CD14-positive monocyte (primary cell): ENCODE results near the gene PCCA. TPM values are rescaled to one million over a fixed set of nuclear protein-coding genes. Genes with fewer than 3 reads are reported as not detected.

ENCODE experiments used
- DNase-seq, 3 donors: peaks; one replicate each; pipeline ENCODE4 v3.0.0-alpha.2; 2011 to 2022
- H2AFZ ChIP-seq: 2 replicates; pipeline ENCODE4 v1.6.0; 2012; ENCODE audit warnings: mild to moderate bottlenecking, low read depth, low read length, inconsistent platforms; ENCODE audit not compliant: insufficient read depth, poor library complexity, severe bottlenecking
- H3K27ac ChIP-seq, 2 donors: 1 replicate in 1 of 2; 2 replicates in 1 of 2; pipeline ENCODE4 v1.5.1; 2012 to 2013; ENCODE audit warnings: low read length in 2 of 2, control low read depth in 1 of 2, inconsistent platforms in 1 of 2, low read depth in 1 of 2, mild to moderate bottlenecking in 1 of 2
- H3K27me3 ChIP-seq, 2 donors: one replicate each; pipeline versions ENCODE4 v1.6.0 to v1.6.1; 2011 to 2013; ENCODE audit warnings: low read length in 2 of 2; ENCODE audit not compliant: control insufficient read depth in 2 of 2, insufficient read depth in 2 of 2
- H3K36me3 ChIP-seq, 2 donors: replicated peaks in 1 of 2; 1 replicate in 1 of 2; 2 replicates in 1 of 2; pipeline versions ENCODE4 v1.5.1 to v1.6.1; 2012 to 2013; ENCODE audit warnings: low read length in 2 of 2, control low read depth in 1 of 2, inconsistent platforms in 1 of 2, mild to moderate bottlenecking in 1 of 2; ENCODE audit not compliant: insufficient read depth in 2 of 2, control insufficient read depth in 1 of 2
- H3K4me1 ChIP-seq, 2 donors: 1 replicate in 1 of 2; 2 replicates in 1 of 2; pipeline versions ENCODE4 v1.5.1 to v1.6.1; 2012 to 2013; ENCODE audit warnings: low read length in 2 of 2, control low read depth in 1 of 2, inconsistent platforms in 1 of 2, mild to moderate bottlenecking in 1 of 2, moderate library complexity in 1 of 2; ENCODE audit not compliant: insufficient read depth in 2 of 2, control insufficient read depth in 1 of 2
- H3K4me2 ChIP-seq: replicated peaks from 2 replicates; pipeline ENCODE3; 2012; ENCODE audit warnings: low read length, moderate library complexity, mild to moderate bottlenecking; ENCODE audit not compliant: poor library complexity, severe bottlenecking; ENCODE audit errors: extremely low read depth
- H3K4me3 ChIP-seq, 3 experiments: fragments of 200-600 bp in 1 of 3; sonication (generic) in 1 of 3; replicated peaks in 1 of 3; 1 replicate in 2 of 3; 2 replicates in 1 of 3; pipeline ENCODE4 v1.5.1; 2011 to 2013; ENCODE audit warnings: low read length in 3 of 3, mild to moderate bottlenecking in 3 of 3, control low read depth in 2 of 3, low read depth in 2 of 3, inconsistent platforms in 1 of 3, moderate library complexity in 1 of 3
- H3K79me2 ChIP-seq: 2 replicates; pipeline ENCODE4 v1.6.0; 2012; ENCODE audit warnings: mild to moderate bottlenecking, control low read depth, inconsistent platforms, low read length, moderate library complexity; ENCODE audit not compliant: insufficient read depth
- H3K9ac ChIP-seq: 2 replicates; pipeline ENCODE4 v1.6.0; 2017; ENCODE audit warnings: low read length, mild to moderate bottlenecking; ENCODE audit not compliant: insufficient read depth, poor library complexity, severe bottlenecking
- H3K9me3 ChIP-seq, 2 donors: replicated peaks in 1 of 2; 1 replicate in 1 of 2; 2 replicates in 1 of 2; pipeline versions ENCODE4 v1.5.1 to v1.6.1; 2012 to 2013; ENCODE audit warnings: low read length in 2 of 2, control low read depth in 1 of 2; ENCODE audit not compliant: control insufficient read depth in 1 of 2, insufficient read depth in 1 of 2
- H4K20me1 ChIP-seq: 2 replicates; pipeline ENCODE4 v1.6.0; 2012; ENCODE audit warnings: mild to moderate bottlenecking, low read length, control low read depth, moderate library complexity; ENCODE audit not compliant: insufficient read depth
- H3K27ac Mint-ChIP-seq, 7 donors: one replicate each; pipeline ENCODE4 v1.8.0; 2020; ENCODE audit warnings: mild to moderate bottlenecking in 7 of 7, mixed read lengths in 7 of 7, moderate library complexity in 6 of 7, inconsistent platforms in 2 of 7
- H3K27me3 Mint-ChIP-seq, 3 donors: one replicate each; pipeline ENCODE4 v1.8.0; 2021 to 2022; ENCODE audit warnings: low read depth in 3 of 3, mild to moderate bottlenecking in 3 of 3, mixed read lengths in 3 of 3, moderate library complexity in 3 of 3, inconsistent platforms in 1 of 3
- H3K36me3 Mint-ChIP-seq, 2 donors: one replicate each; pipeline ENCODE4 v1.8.0; 2020; ENCODE audit warnings: mixed read lengths in 2 of 2, inconsistent platforms in 1 of 2, mild to moderate bottlenecking in 1 of 2
- H3K4me1 Mint-ChIP-seq: one replicate; pipeline ENCODE4 v1.8.0; 2020; ENCODE audit warnings: mild to moderate bottlenecking, mixed read lengths
- H3K4me3 Mint-ChIP-seq, 2 donors: one replicate each; pipeline ENCODE4 v1.8.0; 2020; ENCODE audit warnings: mild to moderate bottlenecking in 2 of 2, mixed read lengths in 2 of 2, moderate library complexity in 1 of 2
- H3K9me3 Mint-ChIP-seq, 7 donors: one replicate each; pipeline ENCODE4 v1.8.0; 2020 to 2022; ENCODE audit warnings: mixed read lengths in 7 of 7, mild to moderate bottlenecking in 6 of 7, moderate library complexity in 6 of 7, inconsistent platforms in 2 of 7
- WGBS: methylation state at CpG from one replicate; pipeline ENCODE4 v1.1.5; 2013; ENCODE audit warnings: missing lambda C conversion rate; ENCODE audit not compliant: insufficient coverage; 5-methylcytosine and 5-hydroxymethylcytosine counted together
- intact Hi-C, 2 donors: fragments of 100-400 bp; cut with micrococcal nuclease; formaldehyde crosslinking; loops; one replicate each; pipeline versions ENCODE4 v1.15.0 to v1.15.1; 2023
- polyA plus RNA-seq, 3 donors: library from polyadenylated mRNA; depleted of rRNA in 1 of 3; unstranded in 2 of 3; stranded (reverse) in 1 of 3; fragments of 300-500 nt in 2 of 3; fragments of >200 nt in 1 of 3; fragmentation: Illumina TruSeq in 2 of 3; gene quantifications; 1 replicate in 2 of 3; 2 replicates in 1 of 3; pipeline ENCODE4 v1.2.3, GENCODE V29; 2012 to 2021
- TF ChIP-seq, protein P1 (sequence below): fragments of 200-600 bp; IDR thresholded peaks from one replicate; pipeline ENCODE4 v1.8.0; 2022; ENCODE audit warnings: antibody characterized with exemption, mild to moderate bottlenecking

PCCA gene
- polyA plus RNA-seq, 3 donors, result 4.4 to 13.5 (median 11.9) TPM

DNA sequence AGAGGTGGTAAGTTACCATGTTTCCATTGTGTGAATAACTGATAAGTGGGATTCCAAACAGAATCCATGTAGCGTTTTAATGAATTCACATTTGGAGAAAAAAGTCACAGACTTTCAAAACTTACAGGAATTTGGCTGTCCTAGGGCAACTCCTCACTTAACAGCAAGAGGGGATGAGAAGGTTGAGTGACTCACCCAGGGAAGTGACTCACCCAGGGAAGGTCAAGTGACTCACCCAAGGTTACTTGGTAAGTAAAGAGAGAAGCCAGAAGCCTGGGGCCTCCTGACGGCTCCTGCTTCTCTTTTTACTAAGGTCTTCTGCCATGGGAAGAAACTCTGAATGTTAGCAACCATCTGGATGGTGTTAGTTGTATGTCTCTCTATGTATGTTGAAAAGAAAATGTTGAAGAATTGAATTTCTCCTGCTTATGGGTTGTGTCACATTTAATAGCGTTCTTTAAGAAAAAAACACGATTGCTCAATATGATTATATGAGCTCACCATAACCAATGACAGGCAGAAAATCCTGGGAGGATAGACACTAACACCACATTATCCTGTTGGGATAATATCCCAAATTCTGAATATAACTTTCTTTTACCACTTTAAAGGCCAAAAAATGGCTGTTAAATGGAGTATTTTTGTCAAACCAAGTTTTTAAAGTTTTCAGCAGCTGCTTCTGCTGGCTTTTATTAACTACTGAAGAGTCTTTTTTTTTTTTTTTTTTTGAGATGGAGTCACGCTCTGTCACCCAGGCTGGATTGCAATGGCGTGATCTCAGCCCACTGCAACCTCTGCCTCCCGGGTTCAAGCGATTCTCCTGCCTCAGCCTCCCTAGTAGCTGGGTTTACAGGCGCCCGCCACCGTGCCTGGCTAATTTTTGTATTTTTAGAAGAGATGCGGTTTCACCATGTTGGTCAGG, 304.1 kb downstream of the PCCA start:
- H3K9me3 ChIP-seq, result no peaks in the 10 kb centered on the region
- WGBS, result 86% methylated on average over 9 of the region's 12 CpGs
- no peak overlapping the region for H3K4me3 ChIP-seq
- peaks cover 12 to 20% of the 10 kb centered on the region in 2 donors for H3K4me1 ChIP-seq
- Mint-ChIP-seq H3K4me1 (peaks cover 11% of the 10 kb centered on the region), H3K4me3 (no peak overlapping the region), H3K27ac (peak overlapping the region; percentile 64 to 93 (median 83)), H3K9me3 (peaks cover 0 to 2% (median 0%) of the 10 kb centered on the region in 7 donors), H3K27me3 (no peaks in the 10 kb centered on the region), H3K36me3 (peaks cover 0 to 5% of the 10 kb centered on the region in 2 donors)
- no peaks in the 10 kb centered on the region for H3K27me3 ChIP-seq
- H3K27ac ChIP-seq, result peak overlapping the region; percentile 51 to 55
- no peaks in the 10 kb centered on the region for H3K36me3 ChIP-seq
- no peak overlapping the region for H3K9ac ChIP-seq
- no peaks in the 10 kb centered on the region for H4K20me1 ChIP-seq
- no peaks in the 10 kb centered on the region for H3K79me2 ChIP-seq
- intact Hi-C loops, result no loop called here
- H3K4me2 ChIP-seq, result peak overlapping the region; percentile 7
- TF ChIP-seq, protein P1, sequence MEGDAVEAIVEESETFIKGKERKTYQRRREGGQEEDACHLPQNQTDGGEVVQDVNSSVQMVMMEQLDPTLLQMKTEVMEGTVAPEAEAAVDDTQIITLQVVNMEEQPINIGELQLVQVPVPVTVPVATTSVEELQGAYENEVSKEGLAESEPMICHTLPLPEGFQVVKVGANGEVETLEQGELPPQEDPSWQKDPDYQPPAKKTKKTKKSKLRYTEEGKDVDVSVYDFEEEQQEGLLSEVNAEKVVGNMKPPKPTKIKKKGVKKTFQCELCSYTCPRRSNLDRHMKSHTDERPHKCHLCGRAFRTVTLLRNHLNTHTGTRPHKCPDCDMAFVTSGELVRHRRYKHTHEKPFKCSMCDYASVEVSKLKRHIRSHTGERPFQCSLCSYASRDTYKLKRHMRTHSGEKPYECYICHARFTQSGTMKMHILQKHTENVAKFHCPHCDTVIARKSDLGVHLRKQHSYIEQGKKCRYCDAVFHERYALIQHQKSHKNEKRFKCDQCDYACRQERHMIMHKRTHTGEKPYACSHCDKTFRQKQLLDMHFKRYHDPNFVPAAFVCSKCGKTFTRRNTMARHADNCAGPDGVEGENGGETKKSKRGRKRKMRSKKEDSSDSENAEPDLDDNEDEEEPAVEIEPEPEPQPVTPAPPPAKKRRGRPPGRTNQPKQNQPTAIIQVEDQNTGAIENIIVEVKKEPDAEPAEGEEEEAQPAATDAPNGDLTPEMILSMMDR, result no peak
- H2AFZ ChIP-seq, result no peak overlapping the region
- peak; percentile 92 to 98 (median 95) for DNase-seq

DNA sequence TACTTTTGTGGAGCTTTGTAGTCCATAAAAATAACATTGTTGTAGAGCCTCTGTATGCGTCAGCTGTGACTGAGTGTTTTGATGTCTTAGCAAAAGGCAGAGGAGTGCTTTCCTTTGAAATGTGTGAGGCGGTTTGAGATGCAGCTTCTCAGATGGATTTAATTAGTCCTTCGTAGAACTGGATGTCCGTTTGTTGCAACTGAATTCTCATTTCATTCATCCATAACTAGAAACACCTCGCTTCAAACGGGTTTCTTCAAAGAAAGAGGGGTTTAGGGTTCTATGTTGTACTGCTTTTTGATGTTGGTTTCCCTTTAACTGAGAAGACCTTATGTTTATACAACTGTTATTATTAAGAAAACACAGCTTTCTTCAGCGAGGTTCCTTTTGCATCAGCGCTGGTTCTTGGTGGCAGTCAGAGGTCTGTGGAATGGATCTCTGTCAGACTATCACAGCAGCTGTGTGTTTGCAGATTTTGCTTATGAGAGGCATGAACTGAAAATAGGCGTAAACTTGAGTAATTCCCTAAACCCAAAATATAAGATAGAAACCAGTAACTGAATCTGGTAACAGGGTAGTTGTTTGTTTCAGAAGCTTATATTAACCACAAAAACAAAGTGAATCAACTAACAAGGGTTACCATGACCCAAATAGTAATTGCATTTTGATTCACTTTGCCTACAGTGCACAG, 305.3 kb downstream of the PCCA start:
- H3K79me2 ChIP-seq, result no peaks in the 10 kb centered on the region
- Mint-ChIP-seq H3K4me3 (no peak overlapping the region), H3K36me3 (peaks cover 0 to 5% of the 10 kb centered on the region in 2 donors), H3K4me1 (peaks cover 11% of the 10 kb centered on the region), H3K9me3 (peaks cover 0 to 2% (median 0%) of the 10 kb centered on the region in 7 donors), H3K27me3 (no peaks in the 10 kb centered on the region), H3K27ac (no peak overlapping the region)
- H3K9ac ChIP-seq, result no peak overlapping the region
- no peak for DNase-seq
- H3K36me3 ChIP-seq, result no peaks in the 10 kb centered on the region
- TF ChIP-seq, protein P1, result no peak
- no peak overlapping the region for H2AFZ ChIP-seq
- H3K27ac ChIP-seq, result peak overlapping the region in 1 of 2 donors; percentile 55
- H3K4me2 ChIP-seq, result no peak overlapping the region
- H3K9me3 ChIP-seq, result no peaks in the 10 kb centered on the region
- 100% methylated on average over 1 of the region's 9 CpGs for WGBS
- intact Hi-C loops, result no loop called here
- peaks cover 12 to 20% of the 10 kb centered on the region in 2 donors for H3K4me1 ChIP-seq
- no peaks in the 10 kb centered on the region for H4K20me1 ChIP-seq
- H3K27me3 ChIP-seq, result no peaks in the 10 kb centered on the region
- H3K4me3 ChIP-seq, result no peak overlapping the region
